ENCODE data around the gene TNNI2. TPM values are rescaled to one million over a fixed set of nuclear protein-coding genes. Genes with fewer than 3 reads are reported as not detected.

The TNNI2 gene
- polyA plus RNA-seq, 1 of the 3 experiments (the other 2 are of a cell fraction): not detected

DNA sequence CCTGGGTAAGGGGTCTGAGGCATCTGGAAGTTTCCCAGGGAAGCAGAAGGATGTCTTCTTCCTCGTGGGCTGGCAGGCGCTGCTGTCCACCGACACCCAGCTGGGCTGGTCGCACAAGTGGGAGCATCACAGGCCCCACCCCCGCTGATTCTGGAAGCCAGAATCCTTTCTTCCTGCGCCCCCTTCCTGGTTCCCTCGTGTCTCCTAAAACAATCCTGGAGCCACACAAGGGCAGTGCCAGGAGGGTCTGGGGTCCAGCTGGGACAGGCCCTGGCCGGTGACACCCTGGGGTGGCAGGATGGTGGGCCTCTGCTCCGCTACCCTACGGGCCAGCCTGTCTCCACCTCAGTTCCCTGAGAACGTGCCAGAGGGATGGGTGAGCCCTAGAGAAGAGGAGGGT lies 18.3 kb downstream of the TNNI2 start:
- TF ChIP-seq, protein P1, sequence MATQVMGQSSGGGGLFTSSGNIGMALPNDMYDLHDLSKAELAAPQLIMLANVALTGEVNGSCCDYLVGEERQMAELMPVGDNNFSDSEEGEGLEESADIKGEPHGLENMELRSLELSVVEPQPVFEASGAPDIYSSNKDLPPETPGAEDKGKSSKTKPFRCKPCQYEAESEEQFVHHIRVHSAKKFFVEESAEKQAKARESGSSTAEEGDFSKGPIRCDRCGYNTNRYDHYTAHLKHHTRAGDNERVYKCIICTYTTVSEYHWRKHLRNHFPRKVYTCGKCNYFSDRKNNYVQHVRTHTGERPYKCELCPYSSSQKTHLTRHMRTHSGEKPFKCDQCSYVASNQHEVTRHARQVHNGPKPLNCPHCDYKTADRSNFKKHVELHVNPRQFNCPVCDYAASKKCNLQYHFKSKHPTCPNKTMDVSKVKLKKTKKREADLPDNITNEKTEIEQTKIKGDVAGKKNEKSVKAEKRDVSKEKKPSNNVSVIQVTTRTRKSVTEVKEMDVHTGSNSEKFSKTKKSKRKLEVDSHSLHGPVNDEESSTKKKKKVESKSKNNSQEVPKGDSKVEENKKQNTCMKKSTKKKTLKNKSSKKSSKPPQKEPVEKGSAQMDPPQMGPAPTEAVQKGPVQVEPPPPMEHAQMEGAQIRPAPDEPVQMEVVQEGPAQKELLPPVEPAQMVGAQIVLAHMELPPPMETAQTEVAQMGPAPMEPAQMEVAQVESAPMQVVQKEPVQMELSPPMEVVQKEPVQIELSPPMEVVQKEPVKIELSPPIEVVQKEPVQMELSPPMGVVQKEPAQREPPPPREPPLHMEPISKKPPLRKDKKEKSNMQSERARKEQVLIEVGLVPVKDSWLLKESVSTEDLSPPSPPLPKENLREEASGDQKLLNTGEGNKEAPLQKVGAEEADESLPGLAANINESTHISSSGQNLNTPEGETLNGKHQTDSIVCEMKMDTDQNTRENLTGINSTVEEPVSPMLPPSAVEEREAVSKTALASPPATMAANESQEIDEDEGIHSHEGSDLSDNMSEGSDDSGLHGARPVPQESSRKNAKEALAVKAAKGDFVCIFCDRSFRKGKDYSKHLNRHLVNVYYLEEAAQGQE (IDR thresholded peaks at IDR 0.05; ENCODE audit: low read depth, low read length): no peak
- no peaks in the 10 kb centered on the region for H4K20me1 ChIP-seq (ENCODE audit: insufficient read depth)
- ChIA-PET CTCF (interaction anchor here (1.0 to 3.6 kb wide), 8 partner anchors 10 to 299 kb away, joined by 3 to 23 read pairs (median 6); no protein-coding TSS in a partner anchor), POLR2A (no interaction called here)
- H3K36me3 ChIP-seq (replicated peaks in 1 of 2; ENCODE audit: control insufficient read depth in 1 of 2, insufficient read depth in 2 of 2, low read length in 1 of 2): no peaks in the 10 kb centered on the region
- H3F3A ChIP-seq (replicated peaks; ENCODE audit: insufficient read depth): no peaks in the 10 kb centered on the region
- H3K9me2 ChIP-seq: no peaks in the 10 kb centered on the region
- H3K4me2 ChIP-seq: no peak overlapping the region
- no peaks in the 10 kb centered on the region for H3K9me3 ChIP-seq
- H3K27me3 ChIP-seq (ENCODE audit: insufficient read depth): no peaks in the 10 kb centered on the region
- no peak overlapping the region for H3K4me3 ChIP-seq (ENCODE audit: low read depth in 2 of 2, low read length in 1 of 2)
- 67% methylated on average over 9 of the region's 11 CpGs for WGBS (ENCODE audit: low lambda C conversion rate)
- no peak overlapping the region for H3K9ac ChIP-seq
- no peak overlapping the region for H3K27ac ChIP-seq (ENCODE audit: low read depth in 2 of 2, low read length in 1 of 2)
- H2AFZ ChIP-seq (ENCODE audit: low read depth): no peak overlapping the region
- no peaks in the 10 kb centered on the region; a peak in 1 of 4 replicates for H3K4me1 ChIP-seq (ENCODE audit: control insufficient read depth in 1 of 2, insufficient read depth in 2 of 2, low read depth in 1 of 2, low read length in 1 of 2)
- no peak for DNase-seq
- H3K79me2 ChIP-seq (ENCODE audit: insufficient read depth): no peaks in the 10 kb centered on the region

DNA sequence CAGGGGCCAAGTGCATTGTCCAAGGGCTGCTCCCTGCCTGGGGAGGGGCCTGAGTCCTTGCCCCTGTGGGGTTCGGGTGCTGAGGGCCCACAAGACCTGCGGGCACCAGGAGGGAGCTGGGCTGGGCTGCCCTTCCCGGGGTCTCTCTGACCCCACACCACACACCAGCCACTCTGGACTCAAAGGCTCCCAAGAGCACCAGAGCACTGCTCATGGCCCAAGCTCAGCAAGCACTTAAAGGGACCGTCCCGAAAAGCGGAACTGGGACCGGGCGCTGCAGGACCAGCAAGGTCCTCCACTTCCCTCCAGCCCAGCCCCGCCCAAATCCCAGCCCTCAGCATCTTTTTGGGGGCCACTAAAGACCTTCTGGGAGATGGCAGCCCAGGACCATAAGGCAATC lies 19.4 kb downstream of the TNNI2 start:
- no CpG with 5 or more reads among the region's 9 CpGs for WGBS (ENCODE audit: low lambda C conversion rate)
- H3K4me3 ChIP-seq (ENCODE audit: low read depth in 2 of 2, low read length in 1 of 2): no peak overlapping the region
- no peak overlapping the region for H3K4me2 ChIP-seq
- TF ChIP-seq FOXJ3 (CRISPR knock-in tag; IDR thresholded peaks at IDR 0.05) (no peak), TEAD4 (IDR thresholded peaks at IDR 0.05; ENCODE audit: borderline replicate concordance, insufficient read depth) (no peak), SMC3 (IDR thresholded peaks at IDR 0.05; ENCODE audit: low read depth, low read length) (no peak), TAF1 (IDR thresholded peaks at IDR 0.05; ENCODE audit: borderline replicate concordance, low read depth, low read length) (no peak), RXRA (IDR thresholded peaks at IDR 0.05; ENCODE audit: borderline replicate concordance, low read depth) (no peak), SIN3A (IDR thresholded peaks at IDR 0.05; ENCODE audit: borderline replicate concordance, low read depth, low read length) (no peak), RCOR1 (IDR thresholded peaks at IDR 0.05; ENCODE audit: low read length) (no peak), YY1 (IDR thresholded peaks at IDR 0.05; ENCODE audit: low read depth) (no peak), GABPA (IDR thresholded peaks at IDR 0.05; ENCODE audit: low read depth) (no peak), JUND (IDR thresholded peaks at IDR 0.05) (no peak), TCF12 (IDR thresholded peaks at IDR 0.05) (no peak)
- TF ChIP-seq, protein P2, sequence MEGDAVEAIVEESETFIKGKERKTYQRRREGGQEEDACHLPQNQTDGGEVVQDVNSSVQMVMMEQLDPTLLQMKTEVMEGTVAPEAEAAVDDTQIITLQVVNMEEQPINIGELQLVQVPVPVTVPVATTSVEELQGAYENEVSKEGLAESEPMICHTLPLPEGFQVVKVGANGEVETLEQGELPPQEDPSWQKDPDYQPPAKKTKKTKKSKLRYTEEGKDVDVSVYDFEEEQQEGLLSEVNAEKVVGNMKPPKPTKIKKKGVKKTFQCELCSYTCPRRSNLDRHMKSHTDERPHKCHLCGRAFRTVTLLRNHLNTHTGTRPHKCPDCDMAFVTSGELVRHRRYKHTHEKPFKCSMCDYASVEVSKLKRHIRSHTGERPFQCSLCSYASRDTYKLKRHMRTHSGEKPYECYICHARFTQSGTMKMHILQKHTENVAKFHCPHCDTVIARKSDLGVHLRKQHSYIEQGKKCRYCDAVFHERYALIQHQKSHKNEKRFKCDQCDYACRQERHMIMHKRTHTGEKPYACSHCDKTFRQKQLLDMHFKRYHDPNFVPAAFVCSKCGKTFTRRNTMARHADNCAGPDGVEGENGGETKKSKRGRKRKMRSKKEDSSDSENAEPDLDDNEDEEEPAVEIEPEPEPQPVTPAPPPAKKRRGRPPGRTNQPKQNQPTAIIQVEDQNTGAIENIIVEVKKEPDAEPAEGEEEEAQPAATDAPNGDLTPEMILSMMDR (IDR thresholded peaks at IDR 0.05): no peak
- TF ChIP-seq, protein P3, sequence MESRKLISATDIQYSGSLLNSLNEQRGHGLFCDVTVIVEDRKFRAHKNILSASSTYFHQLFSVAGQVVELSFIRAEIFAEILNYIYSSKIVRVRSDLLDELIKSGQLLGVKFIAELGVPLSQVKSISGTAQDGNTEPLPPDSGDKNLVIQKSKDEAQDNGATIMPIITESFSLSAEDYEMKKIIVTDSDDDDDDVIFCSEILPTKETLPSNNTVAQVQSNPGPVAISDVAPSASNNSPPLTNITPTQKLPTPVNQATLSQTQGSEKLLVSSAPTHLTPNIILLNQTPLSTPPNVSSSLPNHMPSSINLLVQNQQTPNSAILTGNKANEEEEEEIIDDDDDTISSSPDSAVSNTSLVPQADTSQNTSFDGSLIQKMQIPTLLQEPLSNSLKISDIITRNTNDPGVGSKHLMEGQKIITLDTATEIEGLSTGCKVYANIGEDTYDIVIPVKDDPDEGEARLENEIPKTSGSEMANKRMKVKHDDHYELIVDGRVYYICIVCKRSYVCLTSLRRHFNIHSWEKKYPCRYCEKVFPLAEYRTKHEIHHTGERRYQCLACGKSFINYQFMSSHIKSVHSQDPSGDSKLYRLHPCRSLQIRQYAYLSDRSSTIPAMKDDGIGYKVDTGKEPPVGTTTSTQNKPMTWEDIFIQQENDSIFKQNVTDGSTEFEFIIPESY (IDR thresholded peaks at IDR 0.05; ENCODE audit: borderline replicate concordance, low read depth): no peak
- TF ChIP-seq, protein P4, sequence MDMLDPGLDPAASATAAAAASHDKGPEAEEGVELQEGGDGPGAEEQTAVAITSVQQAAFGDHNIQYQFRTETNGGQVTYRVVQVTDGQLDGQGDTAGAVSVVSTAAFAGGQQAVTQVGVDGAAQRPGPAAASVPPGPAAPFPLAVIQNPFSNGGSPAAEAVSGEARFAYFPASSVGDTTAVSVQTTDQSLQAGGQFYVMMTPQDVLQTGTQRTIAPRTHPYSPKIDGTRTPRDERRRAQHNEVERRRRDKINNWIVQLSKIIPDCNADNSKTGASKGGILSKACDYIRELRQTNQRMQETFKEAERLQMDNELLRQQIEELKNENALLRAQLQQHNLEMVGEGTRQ (IDR thresholded peaks at IDR 0.05; ENCODE audit: borderline replicate concordance, low read depth, low read length): no peak
- TF ChIP-seq, protein P5, sequence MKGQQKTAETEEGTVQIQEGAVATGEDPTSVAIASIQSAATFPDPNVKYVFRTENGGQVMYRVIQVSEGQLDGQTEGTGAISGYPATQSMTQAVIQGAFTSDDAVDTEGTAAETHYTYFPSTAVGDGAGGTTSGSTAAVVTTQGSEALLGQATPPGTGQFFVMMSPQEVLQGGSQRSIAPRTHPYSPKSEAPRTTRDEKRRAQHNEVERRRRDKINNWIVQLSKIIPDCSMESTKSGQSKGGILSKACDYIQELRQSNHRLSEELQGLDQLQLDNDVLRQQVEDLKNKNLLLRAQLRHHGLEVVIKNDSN (IDR thresholded peaks at IDR 0.05; ENCODE audit: borderline replicate concordance, low read depth): no peak
- no peak for DNase-seq
- no peaks in the 10 kb centered on the region for H3K79me2 ChIP-seq (ENCODE audit: insufficient read depth)
- no peak overlapping the region for H3K27ac ChIP-seq (ENCODE audit: low read depth in 2 of 2, low read length in 1 of 2)
- H3K27me3 ChIP-seq (ENCODE audit: insufficient read depth): no peaks in the 10 kb centered on the region
- H3K9me3 ChIP-seq: no peaks in the 10 kb centered on the region
- H4K20me1 ChIP-seq (ENCODE audit: insufficient read depth): no peaks in the 10 kb centered on the region
- H3K9ac ChIP-seq: no peak overlapping the region
- H2AFZ ChIP-seq (ENCODE audit: low read depth): no peak overlapping the region
- POLR2A ChIA-PET: interaction anchor here (0.6 kb wide), 1 partner anchor 1502 kb away, joined by 4 read pairs; no protein-coding TSS in a partner anchor
- H3F3A ChIP-seq (replicated peaks; ENCODE audit: insufficient read depth): no peaks in the 10 kb centered on the region
- CTCF ChIA-PET: interaction anchor here (1.2 to 3.6 kb wide), 7 partner anchors 11 to 291 kb away, joined by 3 to 23 read pairs (median 4); no protein-coding TSS in a partner anchor
- H3K36me3 ChIP-seq (replicated peaks in 1 of 2; ENCODE audit: control insufficient read depth in 1 of 2, insufficient read depth in 2 of 2, low read length in 1 of 2): no peaks in the 10 kb centered on the region
- H3K4me1 ChIP-seq (ENCODE audit: control insufficient read depth in 1 of 2, insufficient read depth in 2 of 2, low read depth in 1 of 2, low read length in 1 of 2): peaks cover 3% of the 10 kb centered on the region in 2 experiments; a peak in 3 of 4 replicates
- H3K9me2 ChIP-seq: no peaks in the 10 kb centered on the region

Data from SK-N-SH (cell line).